HG03457 (cell line): ENCODE results near the gene ANO5.

ENCODE experiments used
- ATAC-seq: cut with Tn5 transposase; IDR thresholded peaks from one replicate; pipeline ENCODE4 v1.9.1; 2021; ENCODE audit warnings: moderate number of reproducible peaks; ENCODE audit not compliant: unreplicated experiment

Gene ANO5, protein sequence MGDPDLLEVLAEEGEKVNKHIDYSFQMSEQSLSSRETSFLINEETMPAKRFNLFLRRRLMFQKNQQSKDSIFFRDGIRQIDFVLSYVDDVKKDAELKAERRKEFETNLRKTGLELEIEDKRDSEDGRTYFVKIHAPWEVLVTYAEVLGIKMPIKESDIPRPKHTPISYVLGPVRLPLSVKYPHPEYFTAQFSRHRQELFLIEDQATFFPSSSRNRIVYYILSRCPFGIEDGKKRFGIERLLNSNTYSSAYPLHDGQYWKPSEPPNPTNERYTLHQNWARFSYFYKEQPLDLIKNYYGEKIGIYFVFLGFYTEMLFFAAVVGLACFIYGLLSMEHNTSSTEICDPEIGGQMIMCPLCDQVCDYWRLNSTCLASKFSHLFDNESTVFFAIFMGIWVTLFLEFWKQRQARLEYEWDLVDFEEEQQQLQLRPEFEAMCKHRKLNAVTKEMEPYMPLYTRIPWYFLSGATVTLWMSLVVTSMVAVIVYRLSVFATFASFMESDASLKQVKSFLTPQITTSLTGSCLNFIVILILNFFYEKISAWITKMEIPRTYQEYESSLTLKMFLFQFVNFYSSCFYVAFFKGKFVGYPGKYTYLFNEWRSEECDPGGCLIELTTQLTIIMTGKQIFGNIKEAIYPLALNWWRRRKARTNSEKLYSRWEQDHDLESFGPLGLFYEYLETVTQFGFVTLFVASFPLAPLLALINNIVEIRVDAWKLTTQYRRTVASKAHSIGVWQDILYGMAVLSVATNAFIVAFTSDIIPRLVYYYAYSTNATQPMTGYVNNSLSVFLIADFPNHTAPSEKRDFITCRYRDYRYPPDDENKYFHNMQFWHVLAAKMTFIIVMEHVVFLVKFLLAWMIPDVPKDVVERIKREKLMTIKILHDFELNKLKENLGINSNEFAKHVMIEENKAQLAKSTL

GRCh38 chr11:22192642-22193347 is at the start of gene ANO5:
Gene ANO5 (plus strand): TSS chr11:22193085. CDS start chr11:22193493, 408 bp downstream.
- ATAC-seq = no peak

DNA sequence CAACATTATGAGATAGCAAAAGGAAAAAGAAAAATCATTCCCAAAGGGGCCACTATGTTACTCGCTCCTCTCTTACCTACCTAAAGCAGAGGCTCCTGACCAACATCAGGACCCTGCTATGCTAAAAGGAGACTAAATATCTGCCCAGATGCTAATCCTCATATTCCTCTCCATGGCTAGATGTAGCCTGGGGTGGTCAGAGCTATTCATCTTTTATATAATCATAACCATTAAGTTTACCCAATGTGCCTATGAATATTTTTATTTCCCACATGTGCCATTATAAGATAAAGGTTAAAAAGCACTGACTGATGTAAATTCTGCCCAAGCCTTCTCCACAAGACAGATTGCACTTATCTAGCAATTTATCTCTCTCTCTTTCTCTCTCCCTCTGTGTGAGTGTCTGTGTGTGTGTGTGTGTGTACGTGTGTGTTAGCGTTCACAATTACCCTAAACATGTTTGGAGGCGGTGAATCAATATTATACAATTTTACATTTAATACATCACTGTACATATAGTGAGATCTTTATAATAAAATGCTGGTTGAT is 41.2 kb upstream of the ANO5 start:
- no peak for ATAC-seq

- ATAC-seq = no peak
Measured at GRCh38 chr11:22157531-22157930, 35.4 kb upstream of the ANO5 start.

GRCh38 chr11:22161489-22161888 is 31.4 kb upstream of the ANO5 start:
- no peak for ATAC-seq

- ATAC-seq = no peak
Measured at GRCh38 chr11:22162756-22163155, 30.1 kb upstream of the ANO5 start.

GRCh38 chr11:22163394-22163797 is 29.5 kb upstream of the ANO5 start:
- ATAC-seq = peak; percentile 75

- ATAC-seq = no peak
Measured at GRCh38 chr11:22165087-22165486, 27.8 kb upstream of the ANO5 start.

GRCh38 chr11:22165759-22166513 is 26.9 kb upstream of the ANO5 start:
- ATAC-seq = no peak

DNA sequence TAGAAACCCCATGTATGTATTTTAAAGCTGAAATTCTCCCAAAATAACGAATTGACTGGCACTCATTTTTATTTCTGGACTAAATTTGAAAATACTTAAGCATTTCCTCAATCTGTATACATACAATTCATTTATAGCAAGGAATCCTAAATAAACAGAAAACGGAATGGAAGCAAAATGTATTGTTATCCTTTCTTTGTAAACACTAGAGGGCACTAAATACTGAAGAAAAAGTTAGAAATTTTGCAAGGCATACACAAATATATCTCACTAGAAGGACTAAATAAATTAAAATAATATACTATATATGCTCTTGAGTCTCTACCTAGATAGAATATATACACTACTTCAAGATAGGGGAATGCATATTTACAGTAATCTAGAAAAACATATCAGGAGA is 23.1 kb upstream of the ANO5 start:
- no peak for ATAC-seq

GRCh38 chr11:22173532-22173931 is 19.4 kb upstream of the ANO5 start:
- no peak for ATAC-seq

- ATAC-seq = no peak
Measured at GRCh38 chr11:22177186-22177585, 15.7 kb upstream of the ANO5 start.

DNA sequence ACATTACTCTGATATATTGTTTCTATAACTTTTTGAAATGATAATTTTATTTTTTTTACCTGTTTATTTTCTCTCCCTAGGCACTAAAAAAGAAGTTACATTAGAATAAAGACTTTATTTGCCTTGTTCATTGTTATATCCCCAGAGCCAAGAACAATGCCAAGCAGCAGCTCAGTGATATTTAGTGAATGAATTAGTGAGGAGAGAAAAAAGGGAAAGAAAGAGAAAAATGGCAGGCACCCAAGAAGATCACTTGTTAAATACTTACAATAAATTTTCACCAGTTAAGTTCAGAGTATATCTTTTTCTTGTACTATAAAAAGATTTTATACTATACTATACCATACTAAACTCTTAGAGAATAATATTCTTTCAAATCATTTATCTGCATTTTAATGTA is 13.3 kb upstream of the ANO5 start:
- ATAC-seq = no peak

DNA sequence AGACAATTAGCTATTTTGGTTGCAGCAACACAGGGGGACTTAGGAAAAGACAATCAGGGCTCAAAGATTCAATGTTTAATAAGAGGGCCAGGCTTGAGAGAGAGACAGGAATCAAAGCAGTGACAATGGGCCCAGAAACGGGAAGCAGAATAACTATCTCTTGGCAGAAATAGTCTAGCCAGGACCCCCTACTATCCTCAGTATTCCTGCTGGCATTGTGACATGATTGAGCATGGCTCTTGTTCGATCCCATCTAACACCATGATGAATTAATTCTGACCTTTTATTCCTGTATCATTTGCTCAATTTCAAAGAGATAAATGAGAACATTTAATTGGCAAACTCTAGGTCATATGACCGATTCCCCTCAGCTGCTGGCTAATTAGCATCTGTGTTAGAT is 12.8 kb upstream of the ANO5 start:
- no peak for ATAC-seq

DNA sequence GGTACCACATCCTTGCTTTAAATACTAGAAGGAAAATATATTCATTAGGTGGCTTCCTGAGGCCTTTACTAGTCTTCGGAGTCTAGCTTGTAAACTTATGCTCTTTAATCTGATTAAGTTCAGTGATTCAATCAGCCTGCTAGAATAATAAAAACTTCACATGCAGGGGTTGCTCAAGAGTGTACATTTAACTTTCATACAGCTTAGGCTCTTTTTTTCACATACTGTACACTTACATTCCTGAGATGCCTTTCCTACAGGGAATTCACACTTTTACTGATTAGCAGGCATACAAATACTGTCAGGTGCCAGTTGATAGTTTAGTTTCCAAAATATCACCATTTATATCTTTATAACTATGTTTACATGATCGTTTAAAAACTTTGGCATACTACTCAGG is 3.2 kb upstream of the ANO5 start:
- ATAC-seq = no peak

DNA sequence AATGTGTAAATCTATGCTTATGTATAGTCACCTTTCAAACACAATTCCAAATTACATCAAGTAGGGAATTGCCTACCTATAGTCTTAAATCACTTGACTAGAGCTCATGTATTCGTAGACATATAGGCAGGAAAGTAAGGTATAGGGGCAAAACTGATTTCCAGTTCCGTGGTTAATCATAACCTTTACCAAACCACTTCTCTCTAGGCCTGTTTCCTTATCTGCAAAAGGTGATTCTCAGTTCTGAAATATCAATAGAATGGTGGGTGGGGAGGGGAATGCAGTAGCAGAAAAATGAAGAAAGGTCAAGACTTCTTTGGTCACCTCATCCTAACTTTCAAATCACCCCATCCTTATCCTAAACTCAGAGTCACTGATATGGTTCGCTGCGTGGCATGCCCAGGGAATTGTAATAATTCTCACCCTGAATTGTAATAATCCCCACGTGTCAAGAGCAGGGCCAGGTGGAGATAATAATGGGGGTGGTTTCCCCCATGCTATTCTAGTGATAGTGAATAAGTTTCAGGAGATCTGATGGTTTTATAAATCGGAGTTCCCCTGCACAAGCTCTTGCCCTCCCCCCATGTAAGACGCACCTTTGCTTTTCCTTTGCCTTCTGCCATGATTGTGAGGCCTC is 1.9 kb upstream of the ANO5 start:
- ATAC-seq = peak; percentile 44

DNA sequence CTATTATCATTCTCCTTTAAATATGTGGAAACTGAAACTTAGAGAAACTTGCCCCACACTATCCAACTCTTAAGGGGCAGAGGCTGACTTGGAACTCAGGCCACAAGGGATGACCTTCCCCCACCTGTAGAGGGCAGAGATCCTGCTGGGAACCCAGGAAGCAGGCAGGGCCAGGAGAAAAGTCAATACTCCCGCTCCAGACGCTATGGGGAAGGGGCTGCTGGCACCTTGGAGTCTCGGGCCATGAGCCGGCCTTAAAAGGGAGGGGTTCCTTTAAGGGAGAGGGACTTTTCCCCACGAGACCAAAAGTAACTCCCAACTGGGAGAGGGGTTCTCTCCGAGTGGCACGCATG is 620 bp upstream of the ANO5 start:
- ATAC-seq = no peak

- no peak for ATAC-seq
Measured at GRCh38 chr11:22193348-22194051, 615 bp downstream of the ANO5 start.

DNA sequence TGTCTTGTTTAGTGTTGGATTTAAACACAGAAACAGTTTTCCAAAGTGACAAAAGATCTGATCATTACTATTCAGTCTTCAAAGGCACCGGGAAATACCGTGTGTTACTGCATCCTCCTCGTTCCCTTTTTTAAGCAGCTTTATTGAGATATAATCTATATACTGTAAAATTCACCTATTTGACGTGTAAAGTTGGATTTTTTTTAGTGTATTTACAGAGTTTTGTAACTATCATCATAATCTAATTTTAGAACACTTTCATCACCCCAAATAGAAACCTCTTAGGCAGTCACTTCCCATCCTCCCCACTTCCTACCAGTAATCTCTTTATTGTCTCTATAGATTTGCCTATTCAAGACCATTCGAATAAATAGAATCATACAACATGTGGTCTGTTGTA is 1.4 kb downstream of the ANO5 start:
- ATAC-seq = no peak

DNA sequence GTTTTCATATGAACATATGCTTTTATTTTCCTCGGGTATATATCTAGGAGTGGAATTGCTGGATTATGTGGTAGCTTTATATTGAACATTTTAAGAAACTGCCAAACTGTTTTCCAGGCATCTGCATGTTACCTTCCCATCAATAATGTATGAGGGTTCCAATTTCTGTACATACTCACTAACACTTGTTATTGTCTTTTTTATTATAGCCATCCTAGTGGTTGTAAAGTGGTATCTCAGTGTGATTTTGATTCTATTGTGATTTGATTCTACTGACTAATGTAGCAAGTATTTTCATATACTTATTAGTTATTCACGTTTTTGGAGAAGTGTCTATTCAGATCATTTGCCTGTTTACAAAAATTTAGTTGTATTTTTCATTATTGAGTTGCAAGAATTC is 2.0 kb downstream of the ANO5 start:
- no peak for ATAC-seq
